Panc1 (cell line): Measurements from ENCODE around the gene ADARB1. TPM values are rescaled to one million over a fixed set of nuclear protein-coding genes. Genes with fewer than 3 reads are reported as not detected.

Source experiments
- ATAC-seq: fragments of 200-7000 bp; cut with Tn5 transposase; 2 replicates; pipeline ENCODE4 v1.9.1; 2020; ENCODE audit warnings: mild to moderate bottlenecking, moderate library complexity
- BruUV-seq: library from RNA; stranded (reverse); fragments of 400-500 nt; replicated peaks from 2 replicates; lab custom pipeline; 2021; lab: Mats Ljungman, UMichigan
- CTCF ChIA-PET: fragments of 300-600 bp; sonication (Branson Sonifier 250); formaldehyde crosslinking; loops from one replicate; lab custom pipeline; 2022; ENCODE audit warnings: antibody characterized with exemption; lab: Charles Lee
- POLR2A ChIA-PET: fragments of 300-600 bp; sonication (Branson Sonifier 250); formaldehyde crosslinking; loops from one replicate; lab custom pipeline; 2022; ENCODE audit warnings: antibody characterized with exemption; lab: Charles Lee
- DNase-seq: peaks from one replicate; pipeline ENCODE4 v3.0.0-alpha.2; 2010; ENCODE audit warnings: low read depth, low spot score
- H3K27ac ChIP-seq: 2 replicates; pipeline ENCODE4 v1.5.1; 2011; ENCODE audit warnings: mild to moderate bottlenecking, low read length, inconsistent platforms
- H3K27me3 ChIP-seq: fragments of 200-500 bp; sonication (Bioruptor generic); 2 replicates; pipeline ENCODE4 v1.6.0; 2014; ENCODE audit warnings: low read length, inconsistent platforms; ENCODE audit not compliant: control insufficient read depth, insufficient read depth
- H3K36me3 ChIP-seq: fragments of 200-500 bp; sonication (Bioruptor generic); 2 replicates; pipeline ENCODE4 v1.5.1; 2014; ENCODE audit warnings: inconsistent platforms, mild to moderate bottlenecking, low read length, moderate library complexity; ENCODE audit not compliant: control insufficient read depth, insufficient read depth
- H3K4me1 ChIP-seq: 2 replicates; pipeline ENCODE4 v1.5.1; 2011; ENCODE audit warnings: inconsistent platforms, mild to moderate bottlenecking, low read length, moderate library complexity; ENCODE audit not compliant: control insufficient read depth, insufficient read depth
- H3K4me3 ChIP-seq, 2 experiments: 2 replicates each; pipeline ENCODE4 v1.5.1; 2011 to 2012; ENCODE audit warnings: low read depth in 2 of 2, low read length in 2 of 2, mild to moderate bottlenecking in 2 of 2, inconsistent platforms in 1 of 2, moderate library complexity in 1 of 2
- H3K9me3 ChIP-seq: fragments of 200-500 bp; sonication (Bioruptor generic); 2 replicates; pipeline ENCODE4 v1.5.1; 2014; ENCODE audit warnings: low read depth, mild to moderate bottlenecking, inconsistent platforms, low read length, moderate library complexity; ENCODE audit not compliant: control insufficient read depth, insufficient read depth
- POLR2AphosphoS5 ChIP-seq: IDR thresholded peaks from 2 replicates; pipeline ENCODE4 v1.6.1; 2012; ENCODE audit warnings: mild to moderate bottlenecking, low read depth, low read length, moderate library complexity
- SIN3A ChIP-seq: IDR thresholded peaks from 2 replicates; pipeline ENCODE4 v1.6.1; 2012; ENCODE audit warnings: low read depth, mild to moderate bottlenecking, low read length, moderate library complexity, borderline replicate concordance; ENCODE audit not compliant: insufficient read depth
- TCF7L2 ChIP-seq: IDR thresholded peaks from 2 replicates; pipeline ENCODE4 v1.6.1; 2011; ENCODE audit warnings: mild to moderate bottlenecking, low read depth, low read length, inconsistent platforms
- in situ Hi-C: cut with HindIII; loops from 2 replicates; pipeline ENCODE4 v1.10.0; 2016; ENCODE audit warnings: low sequenced_read_pairs, low pct_unique_long_range_greater_than_20kb
- intact Hi-C: fragments of 100-400 bp; cut with micrococcal nuclease; formaldehyde crosslinking; loops from one replicate; pipeline ENCODE4 v1.10.0; 2022; ENCODE audit not compliant: unreplicated experiment
- total RNA-seq: library from RNA; stranded (reverse); gene quantifications from one replicate; pipeline ENCODE4 v1.2.1, GENCODE V29; 2021; ENCODE audit not compliant: unreplicated experiment
- TF ChIP-seq, protein P1 (sequence below), 2 experiments: IDR thresholded peaks; 2 replicates each; pipeline ENCODE4 v1.6.1; 2011 to 2012; ENCODE audit warnings: low read depth in 2 of 2, control low read depth in 1 of 2, low read length in 1 of 2, mild to moderate bottlenecking in 1 of 2, moderate library complexity in 1 of 2; ENCODE audit not compliant: insufficient read depth in 1 of 2
- TF ChIP-seq, protein P2 (sequence below): fragments of 450-650 bp; IDR thresholded peaks from 2 replicates; pipeline ENCODE4 v1.5.1; 2017; ENCODE audit warnings: mild to moderate bottlenecking

The ADARB1 gene
- total RNA-seq, 1 experiment from 2014 or later: 15.0 TPM

- Histone ChIP-seq H3K36me3 (no peaks in the 10 kb centered on the region), H3K9me3 (no peaks in the 10 kb centered on the region), H3K4me1 (no peaks in the 10 kb centered on the region), H3K27ac (no peak overlapping the region), H3K27me3 (no peaks in the 10 kb centered on the region), H3K4me3 (no peak overlapping the region)
- intact Hi-C loops: no loop called here
- ChIA-PET CTCF (no interaction called here), POLR2A (no interaction called here)
- in situ Hi-C loops: no loop called here
- TF ChIP-seq POLR2AphosphoS5 (no peak), SIN3A (no peak), TCF7L2 (no peak)
- TF ChIP-seq, protein P1, sequence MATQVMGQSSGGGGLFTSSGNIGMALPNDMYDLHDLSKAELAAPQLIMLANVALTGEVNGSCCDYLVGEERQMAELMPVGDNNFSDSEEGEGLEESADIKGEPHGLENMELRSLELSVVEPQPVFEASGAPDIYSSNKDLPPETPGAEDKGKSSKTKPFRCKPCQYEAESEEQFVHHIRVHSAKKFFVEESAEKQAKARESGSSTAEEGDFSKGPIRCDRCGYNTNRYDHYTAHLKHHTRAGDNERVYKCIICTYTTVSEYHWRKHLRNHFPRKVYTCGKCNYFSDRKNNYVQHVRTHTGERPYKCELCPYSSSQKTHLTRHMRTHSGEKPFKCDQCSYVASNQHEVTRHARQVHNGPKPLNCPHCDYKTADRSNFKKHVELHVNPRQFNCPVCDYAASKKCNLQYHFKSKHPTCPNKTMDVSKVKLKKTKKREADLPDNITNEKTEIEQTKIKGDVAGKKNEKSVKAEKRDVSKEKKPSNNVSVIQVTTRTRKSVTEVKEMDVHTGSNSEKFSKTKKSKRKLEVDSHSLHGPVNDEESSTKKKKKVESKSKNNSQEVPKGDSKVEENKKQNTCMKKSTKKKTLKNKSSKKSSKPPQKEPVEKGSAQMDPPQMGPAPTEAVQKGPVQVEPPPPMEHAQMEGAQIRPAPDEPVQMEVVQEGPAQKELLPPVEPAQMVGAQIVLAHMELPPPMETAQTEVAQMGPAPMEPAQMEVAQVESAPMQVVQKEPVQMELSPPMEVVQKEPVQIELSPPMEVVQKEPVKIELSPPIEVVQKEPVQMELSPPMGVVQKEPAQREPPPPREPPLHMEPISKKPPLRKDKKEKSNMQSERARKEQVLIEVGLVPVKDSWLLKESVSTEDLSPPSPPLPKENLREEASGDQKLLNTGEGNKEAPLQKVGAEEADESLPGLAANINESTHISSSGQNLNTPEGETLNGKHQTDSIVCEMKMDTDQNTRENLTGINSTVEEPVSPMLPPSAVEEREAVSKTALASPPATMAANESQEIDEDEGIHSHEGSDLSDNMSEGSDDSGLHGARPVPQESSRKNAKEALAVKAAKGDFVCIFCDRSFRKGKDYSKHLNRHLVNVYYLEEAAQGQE (IDR thresholded peaks at IDR 0.05; ENCODE audit: insufficient read depth in 1 of 2, low read depth in 2 of 2, low read length in 1 of 2): no peak
- TF ChIP-seq, protein P2, sequence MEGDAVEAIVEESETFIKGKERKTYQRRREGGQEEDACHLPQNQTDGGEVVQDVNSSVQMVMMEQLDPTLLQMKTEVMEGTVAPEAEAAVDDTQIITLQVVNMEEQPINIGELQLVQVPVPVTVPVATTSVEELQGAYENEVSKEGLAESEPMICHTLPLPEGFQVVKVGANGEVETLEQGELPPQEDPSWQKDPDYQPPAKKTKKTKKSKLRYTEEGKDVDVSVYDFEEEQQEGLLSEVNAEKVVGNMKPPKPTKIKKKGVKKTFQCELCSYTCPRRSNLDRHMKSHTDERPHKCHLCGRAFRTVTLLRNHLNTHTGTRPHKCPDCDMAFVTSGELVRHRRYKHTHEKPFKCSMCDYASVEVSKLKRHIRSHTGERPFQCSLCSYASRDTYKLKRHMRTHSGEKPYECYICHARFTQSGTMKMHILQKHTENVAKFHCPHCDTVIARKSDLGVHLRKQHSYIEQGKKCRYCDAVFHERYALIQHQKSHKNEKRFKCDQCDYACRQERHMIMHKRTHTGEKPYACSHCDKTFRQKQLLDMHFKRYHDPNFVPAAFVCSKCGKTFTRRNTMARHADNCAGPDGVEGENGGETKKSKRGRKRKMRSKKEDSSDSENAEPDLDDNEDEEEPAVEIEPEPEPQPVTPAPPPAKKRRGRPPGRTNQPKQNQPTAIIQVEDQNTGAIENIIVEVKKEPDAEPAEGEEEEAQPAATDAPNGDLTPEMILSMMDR: no peak
- no peak for ATAC-seq
- BruUV-seq: no TSS peak
- DNase-seq: no peak
Observed at GRCh38 chr21:45060675-45061311, 13.6 kb upstream of the ADARB1 start.

DNA sequence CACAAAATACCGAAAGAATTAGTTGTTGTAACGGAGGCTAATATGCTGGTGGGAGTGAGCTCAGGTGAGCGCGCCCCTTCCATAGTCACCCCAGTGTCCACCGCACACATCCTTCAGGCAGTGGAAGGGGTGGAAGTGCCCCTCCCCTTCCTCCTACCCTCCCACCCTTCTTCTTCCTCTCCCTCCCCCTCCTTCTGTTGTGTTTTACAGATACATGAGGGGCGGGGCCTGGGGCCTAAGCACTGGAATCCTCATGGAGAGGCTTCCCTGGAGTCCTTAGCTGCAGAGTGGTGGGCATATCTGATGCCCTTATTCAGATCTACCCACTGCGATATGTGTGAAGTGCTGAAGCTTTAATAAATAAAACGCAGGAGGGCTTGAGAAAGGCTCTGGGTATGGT lies 10.3 kb upstream of the ADARB1 start:
- Histone ChIP-seq H3K27me3 (no peaks in the 10 kb centered on the region), H3K4me1 (no peaks in the 10 kb centered on the region), H3K9me3 (no peaks in the 10 kb centered on the region), H3K27ac (no peak overlapping the region), H3K36me3 (no peaks in the 10 kb centered on the region), H3K4me3 (no peak overlapping the region)
- no peak for DNase-seq
- ChIA-PET CTCF (no interaction called here), POLR2A (no interaction called here)
- in situ Hi-C loops: no loop called here
- no peak for ATAC-seq
- no TSS peak for BruUV-seq
- intact Hi-C loops: no loop called here
- no peak for TF ChIP-seq TCF7L2
- TF ChIP-seq, protein P1 (IDR thresholded peaks at IDR 0.05; ENCODE audit: insufficient read depth in 1 of 2, low read depth in 2 of 2, low read length in 1 of 2): no peak
- no peak for TF ChIP-seq POLR2AphosphoS5
- no peak for TF ChIP-seq SIN3A
- TF ChIP-seq, protein P2: no peak
